Thoracic aorta endothelial cell (primary cell): Measurements from ENCODE around the gene ERO1B. TPM values are rescaled to one million over a fixed set of nuclear protein-coding genes. Genes with fewer than 3 reads are reported as not detected.

Experiments
- small RNA-seq: library from RNA; depleted of rRNA; stranded (forward); fragments of <200 nt; gene quantifications from one replicate; pipeline ENCODE3, GENCODE V24; 2012
- total RNA-seq: library from RNA; depleted of rRNA; stranded (reverse); fragments of >200 nt; gene quantifications from 2 replicates; pipeline ENCODE4 v1.2.3, GENCODE V29; 2012

The ERO1B gene
- 2.3 and 5.3 TPM in 2 replicates for total RNA-seq

GRCh38 chr1:236281654-236282424, at the start of gene ERO1B:
Gene ERO1B, minus strand, starts transcription at chr1:236281958. Its CDS starts 175 bp downstream, at chr1:236281783.

Small RNA genes lying within 50 kb of the gene (small RNA-seq; reads per million reads assigned to genes)
- 135 reads per million, percentile 99 among the genes with 10 or more reads in this experiment for gene RNU2-70P

Other genes with a start within 250 kb of the ERO1B start
- 70.4 and 82.3 TPM in 2 replicates for gene NID1, start 216.9 kb downstream of the ERO1B start, total RNA-seq
- gene GPR137B, start 139.4 kb downstream of the ERO1B start, total RNA-seq: 4.9 and 5.6 TPM in 2 replicates
- gene EDARADD, start 112.3 kb upstream of the ERO1B start, total RNA-seq: not detected in 2 replicates
- 81.7 and 98.0 TPM in 2 replicates for gene LGALS8, start 242.0 kb upstream of the ERO1B start, total RNA-seq